Measurements from ENCODE around the gene SNRNP70.
A peak's percentile ranks its signal among the peaks of the same experiment; 100 is the strongest.
"Not testable (repeated sequence)": the region's sequence is repeated elsewhere in the genome, so short reads cannot be mapped to it uniquely, and the experiment has no call there.

SNRNP70 gene

DNA sequence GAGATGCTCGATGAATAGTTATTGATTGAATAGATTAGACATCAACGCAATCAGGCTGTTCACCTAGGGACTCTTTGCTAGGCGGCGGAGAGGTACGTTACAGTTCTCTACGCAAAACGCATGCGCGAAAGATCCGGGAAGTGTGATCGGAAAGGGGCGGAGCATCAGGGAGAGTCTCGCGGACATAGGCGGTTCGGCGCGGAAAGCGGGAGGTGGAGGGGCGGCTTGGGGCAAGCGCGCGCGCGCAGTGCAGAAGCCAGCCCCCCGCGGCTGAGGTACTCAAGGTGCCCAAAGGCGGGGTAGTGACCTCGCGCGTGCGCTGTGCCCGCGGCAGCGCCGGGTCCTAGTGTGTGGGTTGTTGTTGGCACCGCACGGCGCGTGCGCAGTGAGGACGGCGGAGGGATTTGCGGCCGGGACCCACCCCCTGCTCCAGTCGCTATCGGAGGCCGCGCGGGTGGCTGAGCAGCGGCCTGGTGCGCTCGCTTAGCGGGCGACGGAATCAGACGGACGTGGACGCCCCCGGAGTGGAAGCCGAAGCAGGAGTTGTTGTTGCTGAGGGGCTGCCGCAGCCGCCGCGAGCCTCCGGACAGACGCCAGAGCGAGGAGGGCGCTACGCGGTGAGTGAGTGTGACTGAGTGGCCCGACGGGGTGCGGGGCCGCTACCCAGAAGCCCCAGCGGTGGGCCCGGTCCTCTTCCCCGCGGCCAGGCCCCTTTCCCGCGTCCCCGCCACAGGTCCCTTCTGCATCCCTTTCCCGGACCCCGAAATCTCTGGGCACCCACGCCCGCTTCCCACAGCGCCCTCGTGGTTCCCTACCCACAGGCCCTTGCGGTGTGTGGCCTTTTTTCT is at the start of gene SNRNP70:
Gene SNRNP70 (plus strand): TSS at position 432 of the 848 bp plus-strand sequence. CDS start 964 bp downstream, outside the sequence.
- peak; percentile 96 for FAIRE-seq

- FAIRE-seq, result not testable (repeated sequence)
Observed at GRCh38 chr19:49036815-49037214, 48.4 kb upstream of the SNRNP70 start, which contains the start of gene CGB1. CGB1 (minus strand) TSS chr19:49036895; CDS start chr19:49036711, 184 bp downstream.

GRCh38 chr19:49038111-49038510 is 47.1 kb upstream of the SNRNP70 start:
- not testable (repeated sequence) for FAIRE-seq

DNA sequence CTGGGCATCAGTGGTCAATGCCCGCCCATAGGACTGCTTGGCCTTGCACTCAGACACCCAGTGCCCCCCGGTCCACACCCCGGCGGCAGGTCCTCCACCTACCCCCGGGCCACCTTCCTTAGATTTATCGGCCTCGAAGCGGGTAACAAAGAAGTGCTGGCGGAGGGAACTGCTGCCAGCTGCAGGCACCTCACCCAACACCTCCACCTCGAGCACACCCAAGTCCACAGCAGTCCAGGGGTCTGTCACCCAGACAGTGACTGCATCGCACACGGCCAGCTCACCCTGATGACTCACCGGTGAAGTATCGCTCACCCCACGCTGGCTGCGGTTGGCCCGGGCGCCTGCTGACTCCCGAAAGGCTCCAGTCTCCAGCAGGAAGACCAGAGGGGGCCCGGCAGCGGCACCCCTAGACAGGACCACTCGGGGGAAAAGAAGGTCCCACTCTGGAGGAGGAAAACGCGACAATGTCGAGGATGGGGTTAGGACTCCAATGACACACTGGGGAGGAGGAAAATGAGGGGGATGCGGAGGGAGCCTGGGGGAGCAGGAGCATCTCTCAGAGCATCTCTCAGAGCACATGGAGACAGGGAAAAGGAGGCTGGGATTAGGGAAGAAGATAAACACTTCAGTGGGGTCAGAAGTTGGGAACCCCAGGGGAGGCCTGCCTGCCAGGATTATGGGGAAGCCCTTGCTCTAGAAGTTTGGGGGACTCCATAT is 46.5 kb upstream of the SNRNP70 start:
- FAIRE-seq, result not testable (repeated sequence)

DNA sequence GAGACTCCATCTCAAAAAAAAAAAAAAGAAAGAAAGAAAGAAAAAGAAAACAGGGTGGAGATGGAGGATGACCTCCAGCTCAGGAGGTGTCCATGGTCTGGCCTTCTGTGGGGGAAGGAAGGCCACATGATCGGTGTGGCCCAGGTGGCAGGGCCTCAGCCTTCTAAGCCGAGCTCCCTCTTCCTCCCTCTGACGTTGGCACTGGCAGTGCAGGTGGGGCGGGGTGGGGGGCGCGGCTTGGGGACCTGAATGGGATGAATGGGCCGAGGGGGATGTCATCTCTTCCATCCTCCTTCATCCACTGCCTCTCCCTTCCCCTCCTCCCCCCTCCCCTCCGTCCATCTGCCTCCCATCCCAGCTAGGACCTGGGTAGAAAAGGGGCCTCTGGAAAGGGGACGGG is 45.5 kb upstream of the SNRNP70 start:
- FAIRE-seq, result not testable (repeated sequence)

GRCh38 chr19:49042177-49042576 is 43.1 kb upstream of the SNRNP70 start:
- FAIRE-seq, result no peak

DNA sequence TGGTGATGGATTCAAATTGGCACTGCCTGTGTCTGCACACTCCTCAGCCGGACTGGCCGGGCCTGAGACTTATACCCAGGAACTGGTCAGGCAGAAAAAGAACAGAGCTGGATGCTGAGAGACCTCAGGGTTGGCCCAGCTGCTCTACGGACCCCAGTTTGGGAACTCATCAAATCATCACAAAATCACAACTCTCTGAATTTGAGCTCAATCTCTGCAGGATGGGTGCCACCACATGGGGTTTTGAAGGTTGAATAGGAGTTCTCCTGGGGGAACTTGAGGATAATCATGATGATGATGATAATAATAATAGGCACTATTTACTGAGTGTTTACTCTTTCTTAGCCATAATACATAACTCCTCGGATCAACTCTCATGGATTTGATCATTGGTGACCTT is 42.6 kb upstream of the SNRNP70 start:
- FAIRE-seq, result not testable (repeated sequence)

DNA sequence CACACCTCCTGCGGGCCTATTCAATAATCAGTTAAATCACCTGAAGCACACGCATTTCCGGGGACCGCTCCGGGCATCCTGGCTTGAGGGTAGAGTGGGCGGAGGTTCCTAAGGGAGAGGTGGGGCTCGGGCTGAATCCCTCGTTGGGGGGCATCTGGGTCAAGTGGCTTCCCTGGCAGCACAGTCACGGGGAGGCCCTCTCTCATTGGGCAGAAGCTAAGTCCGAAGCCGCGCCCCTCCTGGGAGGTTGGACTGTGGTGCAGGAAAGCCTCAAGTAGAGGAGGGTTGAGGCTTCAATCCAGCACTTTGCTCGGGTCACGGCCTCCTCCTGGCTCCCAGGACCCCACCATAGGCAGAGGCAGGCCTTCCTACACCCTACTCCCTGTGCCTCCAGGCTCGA is 41.7 kb upstream of the SNRNP70 start, which contains the start of gene CGB5:
Gene CGB5 (plus strand): TSS at position 301 of the 400 bp plus-strand sequence. CDS start 362 bp downstream, outside the sequence.
- not testable (repeated sequence) for FAIRE-seq

DNA sequence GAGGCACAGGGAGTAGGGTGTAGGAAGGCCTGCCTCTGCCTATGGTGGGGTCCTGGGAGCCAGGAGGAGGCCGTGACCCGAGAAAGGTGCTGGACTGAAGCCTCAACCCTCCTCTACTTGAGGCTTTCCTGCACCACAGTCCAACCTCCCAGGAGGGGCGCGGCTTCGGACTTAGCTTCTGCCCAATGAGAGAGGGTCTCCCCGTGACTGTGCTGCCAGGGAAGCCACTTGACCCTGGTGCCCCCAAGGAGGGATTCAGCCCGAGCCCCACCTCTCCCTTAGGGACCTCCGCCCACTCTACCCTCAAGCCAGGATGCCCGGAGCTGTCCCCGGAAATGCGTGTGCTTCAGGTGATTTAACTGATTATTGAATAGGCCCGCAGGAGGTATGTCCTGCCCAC is 36.2 kb upstream of the SNRNP70 start, which contains the start of gene CGB8:
Gene CGB8 (minus strand): TSS at position 101 of the 400 bp plus-strand sequence. CDS start 372 bp downstream, outside the sequence.
- not testable (repeated sequence) for FAIRE-seq

DNA sequence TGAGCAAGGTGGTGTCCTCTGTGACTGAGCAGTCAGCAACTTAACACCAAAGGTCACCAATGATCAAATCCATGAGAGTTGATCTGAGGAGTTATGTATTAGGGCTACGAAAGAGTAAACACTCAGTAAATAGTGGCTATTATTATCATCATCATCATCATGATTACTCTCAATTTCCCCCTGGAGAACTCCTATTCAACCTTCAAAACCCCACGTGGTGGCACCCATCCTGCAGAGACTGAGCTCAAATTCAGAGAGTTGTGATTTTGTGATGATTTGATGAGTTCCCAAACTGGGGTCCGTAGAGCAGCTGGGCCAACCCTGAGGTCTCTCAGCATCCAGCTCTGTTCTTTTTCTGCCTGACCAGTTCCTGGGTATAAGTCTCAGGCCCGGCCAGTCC is 35.4 kb upstream of the SNRNP70 start:
- FAIRE-seq, result not testable (repeated sequence)

GRCh38 chr19:49050376-49051033 is 34.7 kb upstream of the SNRNP70 start:
- FAIRE-seq, result not testable (repeated sequence)

DNA sequence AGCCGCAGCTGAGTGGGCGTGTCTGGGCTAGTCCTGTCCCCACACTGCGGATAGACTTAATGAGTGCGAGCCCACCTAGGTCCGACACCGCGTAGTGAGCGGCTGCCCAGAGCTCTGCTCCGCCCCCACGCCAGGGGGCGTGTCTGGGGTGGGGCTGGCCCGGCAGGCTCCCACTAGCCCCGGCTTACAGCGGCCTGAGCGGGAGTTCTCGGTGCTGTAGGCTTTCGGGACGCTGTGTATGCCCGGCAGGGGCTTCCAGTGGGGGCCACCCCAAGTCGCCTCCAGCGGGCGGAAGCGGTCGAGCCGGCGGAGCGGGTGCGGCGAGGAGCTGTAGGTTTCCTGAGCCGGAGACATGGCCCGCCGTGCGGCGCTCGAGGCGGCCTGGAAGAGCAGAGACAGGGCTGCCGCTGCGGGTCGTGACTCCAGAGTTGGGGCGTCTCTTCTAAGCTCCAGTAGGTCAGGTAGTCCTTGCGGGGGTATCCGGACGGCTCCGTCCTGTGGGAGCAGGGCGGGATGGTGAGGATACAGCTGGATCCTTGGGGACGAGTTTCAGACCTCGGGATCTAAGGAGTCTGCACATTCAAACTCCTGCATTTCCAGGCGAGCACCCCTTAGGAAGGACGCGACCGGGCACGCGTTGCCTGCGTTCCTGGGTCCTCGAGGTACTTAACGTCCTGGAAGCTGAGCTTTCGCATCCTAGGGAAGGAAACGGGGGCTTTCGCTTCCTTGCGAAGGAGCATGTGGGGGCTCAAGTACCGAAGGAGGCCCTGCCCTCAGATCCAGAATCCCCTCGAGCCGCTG is 28.9 kb upstream of the SNRNP70 start:
- peak; percentile 47 for FAIRE-seq

DNA sequence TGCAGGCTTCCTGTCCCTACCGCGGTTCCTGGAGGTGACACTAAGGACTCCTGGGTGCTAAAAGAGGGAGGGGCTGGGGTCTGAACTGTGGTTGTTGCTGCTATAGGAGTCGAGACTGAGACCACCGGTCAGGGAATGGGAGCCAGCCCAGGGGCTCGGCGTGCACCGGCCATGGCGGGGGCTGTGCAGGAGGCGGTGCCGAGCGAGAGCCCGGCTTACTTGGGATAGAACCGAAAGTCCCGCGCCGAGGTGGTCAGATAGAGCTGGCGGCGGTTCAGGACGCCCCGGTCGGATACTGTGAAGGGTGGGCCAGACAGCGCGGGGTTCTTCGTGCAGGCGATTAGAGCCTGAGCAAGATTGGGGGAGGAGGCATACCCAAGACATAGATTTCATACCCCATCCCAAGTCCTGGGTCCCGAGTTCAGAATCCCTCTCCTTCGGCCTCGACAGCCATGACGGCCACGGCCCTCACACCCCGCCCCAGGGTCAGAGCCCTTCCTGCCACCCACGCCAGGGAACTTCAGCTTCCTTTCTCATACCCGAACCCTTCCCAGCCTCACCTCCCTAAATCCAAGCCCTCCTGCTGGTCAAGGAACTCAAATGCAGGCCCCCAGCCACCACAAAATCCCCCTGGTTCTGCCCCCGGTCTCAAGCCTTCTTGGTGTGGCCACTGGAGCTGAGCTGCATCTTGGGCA is 28.2 kb upstream of the SNRNP70 start:
- not testable (repeated sequence) for FAIRE-seq

GRCh38 chr19:49057636-49058234 is 27.5 kb upstream of the SNRNP70 start, which contains the start of gene CGB7:
CGB7 (minus strand) TSS chr19:49057749; CDS start chr19:49055375, 2,374 bp downstream.
- FAIRE-seq, result no peak

GRCh38 chr19:49058562-49058961 is 26.7 kb upstream of the SNRNP70 start:
- no peak for FAIRE-seq

DNA sequence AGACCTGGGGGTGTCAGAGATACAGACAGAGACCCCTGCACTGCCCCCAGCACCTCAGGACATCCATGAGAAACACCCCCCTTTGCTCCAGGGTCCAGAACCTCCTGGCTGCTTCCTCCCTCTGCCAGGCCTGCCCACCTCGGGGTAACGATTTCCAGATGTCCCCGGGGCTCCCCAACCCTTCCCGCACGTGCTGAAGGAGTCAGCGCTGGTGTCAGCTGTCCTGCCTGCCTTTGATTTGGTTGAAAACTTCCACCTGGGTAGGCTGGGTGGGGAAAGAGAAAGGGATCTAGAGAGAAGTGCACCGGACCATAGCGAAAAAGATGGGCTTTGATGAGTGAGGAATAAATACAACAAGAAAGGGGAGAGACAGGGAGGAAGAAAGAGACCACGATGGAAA is 26.2 kb upstream of the SNRNP70 start:
- no peak for FAIRE-seq

DNA sequence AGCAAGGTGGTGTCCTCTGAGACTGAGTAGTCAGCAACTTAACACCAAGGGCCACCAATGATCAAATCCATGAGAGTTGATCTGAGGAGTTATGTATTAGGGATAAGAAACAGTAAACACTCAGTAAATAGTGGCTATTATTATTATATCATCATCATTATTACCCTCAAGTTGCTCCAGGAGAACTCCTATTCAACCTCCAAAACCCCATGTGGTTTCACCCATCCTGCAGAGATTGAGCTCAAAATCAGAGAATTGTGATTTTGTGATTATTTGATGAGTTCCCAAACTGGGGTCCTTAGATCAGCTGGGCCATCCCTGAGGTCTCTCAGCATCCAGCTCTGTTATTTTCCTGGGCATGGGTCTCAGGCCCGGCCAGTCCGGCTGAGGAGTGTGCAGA is 24.3 kb upstream of the SNRNP70 start:
- FAIRE-seq, result no peak

DNA sequence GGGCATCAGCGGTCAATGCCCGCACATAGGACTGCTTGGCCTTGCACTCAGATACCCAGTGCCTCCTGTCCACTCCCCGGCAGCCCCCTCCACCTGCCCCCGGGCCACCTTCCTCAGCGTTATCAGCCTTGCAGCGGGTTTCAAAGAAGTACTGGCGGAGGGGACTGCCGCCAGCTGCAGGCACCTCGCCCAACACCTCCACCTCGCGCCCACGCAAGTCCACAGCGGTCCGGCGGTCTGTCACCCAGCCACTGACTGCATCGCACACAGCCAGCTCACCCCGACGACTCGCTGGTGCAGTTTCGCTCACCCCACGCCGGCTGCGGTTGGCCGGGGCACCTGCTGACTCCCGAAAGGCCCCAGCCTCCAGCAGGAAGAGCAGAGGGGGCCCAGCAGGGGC is 23.8 kb upstream of the SNRNP70 start:
- no peak for FAIRE-seq

GRCh38 chr19:49064029-49064629 is 21.1 kb upstream of the SNRNP70 start:
- FAIRE-seq, result no peak

Data from G401.6 (cell line).